ENCODE measurements around the gene THSD7B. TPM values are rescaled to one million over a fixed set of nuclear protein-coding genes. Genes with fewer than 3 reads are reported as not detected.

The THSD7B gene
- total and polyA plus RNA-seq, 2 of the 13 experiments (the other 11 are each of a cell fraction or from before 2014, with no cell fraction given) = 0.02 TPM; not detected in 1

- BruUV-seq (replicated peaks) = no TSS peak
- in situ Hi-C loops (cut with HindIII; ENCODE audit: extremely low pct_ligation_motif_present, low pct_unique_long_range_greater_than_20kb) = no loop called here
- POLR2A ChIA-PET = no interaction called here
- CTCF ChIA-PET (ENCODE audit: low intra/inter-chr PET ratio, low total read pairs) = no interaction called here
- no peak overlapping the region for H2AFZ ChIP-seq (ENCODE audit: low read length)
- H3K9me3 ChIP-seq (ENCODE audit: low read length) = no peaks in the 10 kb centered on the region
- no peak for ATAC-seq
- WGBS (ENCODE audit: low lambda C conversion rate) = 65% methylated on average over 3 of the region's 3 CpGs
- intact Hi-C loops (cut with micrococcal nuclease; ENCODE audit: unreplicated experiment) = no loop called here
- no peaks in the 10 kb centered on the region for H3K27me3 ChIP-seq (ENCODE audit: control insufficient read depth in 1 of 2, insufficient read depth in 2 of 2, low read length in 2 of 2)
- H4K20me1 ChIP-seq (ENCODE audit: insufficient read depth, low read length) = no peaks in the 10 kb centered on the region
- H3K27ac ChIP-seq (ENCODE audit: extremely low read length, insufficient read depth, low read length) = no peak overlapping the region
- no peak overlapping the region for H3K9ac ChIP-seq (ENCODE audit: insufficient read depth, low read depth, low read length)
- TF ChIP-seq SKIL (CRISPR knock-in tag; IDR thresholded peaks at IDR 0.05; ENCODE audit: borderline replicate concordance) (no peak), ZFP62 (CRISPR knock-in tag; IDR thresholded peaks at IDR 0.05) (no peak), PHB2 (IDR thresholded peaks at IDR 0.05; ENCODE audit: partially characterized antibody) (no peak), ZNF142 (CRISPR knock-in tag; IDR thresholded peaks at IDR 0.05) (no peak), HMGXB4 (CRISPR knock-in tag; IDR thresholded peaks at IDR 0.05; ENCODE audit: borderline replicate concordance in 1 of 2, low read depth in 1 of 2) (no peak), ZNF839 (CRISPR knock-in tag; IDR thresholded peaks at IDR 0.05; ENCODE audit: borderline replicate concordance) (no peak), GATAD1 (CRISPR knock-in tag; IDR thresholded peaks at IDR 0.05) (no peak), ZNF33B (CRISPR knock-in tag; IDR thresholded peaks at IDR 0.05) (no peak)
- H3K79me2 ChIP-seq (ENCODE audit: insufficient read depth, low read length) = no peaks in the 10 kb centered on the region
- no peak overlapping the region for H3K4me3 ChIP-seq (replicated peaks in 1 of 3; ENCODE audit: insufficient read depth in 1 of 3, low read depth in 2 of 3, low read length in 3 of 3)
- no peak overlapping the region for H3K4me2 ChIP-seq (ENCODE audit: low read depth, low read length)
- H3K4me1 ChIP-seq (ENCODE audit: insufficient read depth, low read length) = peaks cover 10% of the 10 kb centered on the region
- no peak for FAIRE-seq
- DNase-seq (ENCODE audit: low spot score) = no peak
- H3K36me3 ChIP-seq (replicated peaks in 1 of 2; ENCODE audit: control insufficient read depth in 1 of 2, insufficient read depth in 2 of 2, low read length in 2 of 2) = no peaks in the 10 kb centered on the region
These were observed 440.7 kb downstream of the THSD7B start for GRCh38 chr2:137206069-137206468.

Measured in HepG2 (cell line).